DMS114 treated with DMSO at 0.1 percent for 48 hours (cell line): ENCODE results near the gene MPEG1.
A peak's percentile ranks its signal among the peaks of the same experiment; 100 is the strongest.

Experiments used
- DNase-seq: peaks from one replicate; lab custom pipeline; 2025; ENCODE audit not compliant: unreplicated experiment; lab: John Stamatoyannopoulos, UW

Gene MPEG1

DNA sequence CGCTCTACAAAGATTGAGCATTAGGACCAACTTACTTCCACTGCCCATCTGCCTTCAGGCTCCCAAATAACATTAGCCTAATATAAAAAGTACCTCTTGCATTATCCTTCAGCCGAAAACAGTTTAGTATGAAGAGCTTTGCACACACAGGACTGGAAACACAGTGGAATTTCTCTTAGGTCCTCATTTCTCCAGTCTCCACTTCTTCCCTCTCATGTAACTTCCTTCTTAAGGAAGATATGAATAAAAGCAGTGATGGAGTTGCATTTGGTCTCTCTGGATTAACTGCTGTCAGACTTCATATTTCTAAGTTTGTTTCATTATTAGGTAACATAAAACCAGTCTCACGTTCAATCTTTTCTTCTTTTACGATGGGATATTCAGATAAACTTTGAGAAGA lies 5.6 kb upstream of the MPEG1 start:
- no peak for DNase-seq

DNA sequence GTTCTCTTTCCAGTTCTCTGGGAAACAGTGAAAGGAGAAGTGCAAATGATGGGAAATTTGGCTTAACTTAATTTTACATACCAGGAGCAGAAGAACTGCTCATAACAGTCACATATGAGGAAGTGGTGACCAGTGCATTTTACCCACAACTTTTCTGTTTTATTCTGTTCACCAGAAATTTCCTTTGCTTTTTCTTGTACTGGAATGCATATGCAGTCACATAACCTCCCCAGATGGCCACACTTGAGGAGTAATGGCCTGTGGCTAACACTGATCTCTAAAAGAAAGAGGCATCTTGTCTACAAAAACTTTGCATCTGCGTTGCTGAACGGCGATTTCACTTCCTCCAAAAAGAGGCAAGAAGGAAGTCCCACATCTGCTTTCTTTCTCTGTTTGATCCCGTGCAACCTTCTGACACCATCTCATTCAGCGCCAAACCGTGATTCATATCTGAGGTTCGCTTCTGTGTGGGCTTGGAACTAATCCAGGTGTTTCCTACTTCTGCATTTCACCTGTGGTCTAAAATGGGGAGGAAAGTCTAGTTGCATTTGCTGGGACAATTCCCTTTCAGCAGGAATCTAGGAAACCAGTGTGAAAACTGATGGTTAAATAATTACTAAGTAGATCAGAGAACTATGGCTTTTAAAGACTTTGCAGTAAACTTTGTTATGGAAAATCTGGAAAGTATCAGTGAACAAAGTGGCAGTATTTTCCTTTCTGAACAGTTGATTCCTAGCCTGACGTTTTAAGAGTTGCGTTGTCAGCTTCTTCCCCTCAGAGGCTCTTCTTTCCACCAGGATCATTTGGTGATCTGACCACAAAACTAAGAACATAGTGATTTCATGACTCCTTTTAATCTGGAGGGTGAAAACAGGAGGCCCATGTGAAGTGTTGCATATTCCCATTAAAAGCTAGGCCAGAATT lies 4.2 kb upstream of the MPEG1 start:
- no peak for DNase-seq

GRCh38 chr11:59214141-59214893 lies 1.6 kb upstream of the MPEG1 start:
- no peak for DNase-seq

DNA sequence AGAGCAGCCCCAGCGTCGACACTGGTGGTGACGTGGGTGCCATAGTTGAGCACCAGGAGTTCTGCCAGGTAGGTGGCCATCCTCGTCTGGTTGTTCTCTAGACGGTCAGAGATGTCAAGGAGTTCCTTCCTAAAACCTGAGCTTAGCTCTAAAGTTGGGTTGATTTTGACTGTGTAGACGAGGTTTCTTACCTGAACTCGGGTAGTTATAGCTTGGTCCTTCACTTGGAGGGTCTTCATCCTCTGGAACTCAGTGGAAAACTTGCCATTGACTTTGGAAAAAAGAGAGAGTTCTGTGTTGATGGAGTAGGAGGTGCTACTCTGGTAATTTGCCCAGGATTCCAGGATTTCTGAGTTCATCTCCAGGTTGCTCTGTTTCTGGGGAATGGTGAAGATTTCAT lies 505 bp downstream of the MPEG1 start:
- no peak for DNase-seq

DNA sequence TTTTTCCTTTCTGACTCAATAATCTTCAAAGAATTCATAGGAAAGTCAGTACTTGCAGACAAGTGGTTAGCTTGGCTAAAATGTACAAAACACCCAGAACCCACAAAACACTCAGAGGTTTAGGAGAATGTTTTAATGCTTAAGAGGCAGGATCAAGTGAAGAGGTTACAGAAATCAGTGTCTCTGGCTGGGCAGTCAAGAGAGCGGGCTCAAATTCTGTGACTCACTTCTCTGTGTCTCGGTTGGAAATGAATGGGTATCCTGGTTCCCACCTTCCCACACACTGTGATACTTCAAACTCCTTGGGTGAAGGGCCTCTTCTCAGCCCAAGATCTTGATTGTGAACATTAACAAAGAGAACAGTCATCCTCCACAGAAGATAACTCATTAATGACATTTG lies 3.8 kb downstream of the MPEG1 start:
- no peak for DNase-seq

- DNase-seq = peak; percentile 4
These were observed 4.7 kb downstream of the MPEG1 start for GRCh38 chr11:59207988-59208451.

DNA sequence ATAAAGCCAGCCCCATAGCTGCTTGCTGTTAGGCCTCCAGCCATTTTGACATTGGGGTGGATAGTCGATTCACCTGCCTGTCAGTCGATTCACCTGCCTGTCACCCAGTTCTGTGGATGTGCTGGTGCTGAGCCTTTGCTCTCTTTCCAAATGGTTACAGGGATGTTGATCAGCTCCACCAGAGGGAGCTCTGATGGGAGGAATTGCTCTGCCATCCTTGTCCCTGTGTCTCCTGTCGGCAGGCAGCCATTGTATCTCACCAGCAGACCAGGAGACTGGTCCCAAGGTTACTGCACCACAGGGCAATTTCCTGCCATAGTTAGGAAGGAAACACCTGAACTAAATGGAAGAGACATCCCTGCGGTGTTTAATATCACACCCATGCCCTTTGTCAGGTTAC lies 6.1 kb downstream of the MPEG1 start:
- no peak for DNase-seq

- DNase-seq = no peak
These were observed 7.1 kb downstream of the MPEG1 start for GRCh38 chr11:59205648-59206047.

GRCh38 chr11:59204746-59205145 lies 8.0 kb downstream of the MPEG1 start:
- no peak for DNase-seq

DNA sequence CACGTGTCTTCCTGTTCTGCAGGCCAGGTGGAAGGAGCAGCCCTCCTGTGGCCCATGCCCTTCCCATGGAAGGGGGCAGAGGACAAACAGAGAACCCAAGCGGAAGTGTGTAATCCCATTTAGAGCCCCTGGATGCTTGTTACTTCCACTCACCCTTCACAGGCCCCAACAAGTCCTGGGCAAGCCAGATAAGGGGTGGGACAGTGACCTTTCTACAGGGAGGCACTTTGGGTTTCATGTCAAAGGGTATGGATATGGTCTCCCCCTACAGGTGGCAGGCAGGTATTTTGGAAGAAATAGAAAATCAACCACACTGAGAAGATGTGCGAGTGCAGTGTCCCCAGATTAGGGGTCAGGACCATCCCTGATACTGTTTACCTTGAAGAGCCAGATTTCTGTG lies 11.4 kb downstream of the MPEG1 start:
- DNase-seq = no peak

DNA sequence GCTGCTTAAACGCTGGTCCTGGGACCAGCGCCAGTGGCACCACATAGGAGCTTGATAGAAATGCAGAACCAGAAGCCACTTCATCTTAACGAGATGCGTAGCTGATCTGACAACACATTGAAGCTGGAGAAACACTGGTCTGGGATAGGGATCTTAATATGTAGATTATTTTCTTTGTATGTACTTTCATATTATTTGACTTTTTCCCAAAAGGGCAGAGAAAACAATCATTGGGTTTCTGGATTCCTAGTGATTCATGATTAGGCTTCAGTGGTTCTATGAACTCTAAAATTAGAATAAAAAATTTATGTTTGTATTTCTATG lies 12.3 kb downstream of the MPEG1 start:
- DNase-seq = no peak

DNA sequence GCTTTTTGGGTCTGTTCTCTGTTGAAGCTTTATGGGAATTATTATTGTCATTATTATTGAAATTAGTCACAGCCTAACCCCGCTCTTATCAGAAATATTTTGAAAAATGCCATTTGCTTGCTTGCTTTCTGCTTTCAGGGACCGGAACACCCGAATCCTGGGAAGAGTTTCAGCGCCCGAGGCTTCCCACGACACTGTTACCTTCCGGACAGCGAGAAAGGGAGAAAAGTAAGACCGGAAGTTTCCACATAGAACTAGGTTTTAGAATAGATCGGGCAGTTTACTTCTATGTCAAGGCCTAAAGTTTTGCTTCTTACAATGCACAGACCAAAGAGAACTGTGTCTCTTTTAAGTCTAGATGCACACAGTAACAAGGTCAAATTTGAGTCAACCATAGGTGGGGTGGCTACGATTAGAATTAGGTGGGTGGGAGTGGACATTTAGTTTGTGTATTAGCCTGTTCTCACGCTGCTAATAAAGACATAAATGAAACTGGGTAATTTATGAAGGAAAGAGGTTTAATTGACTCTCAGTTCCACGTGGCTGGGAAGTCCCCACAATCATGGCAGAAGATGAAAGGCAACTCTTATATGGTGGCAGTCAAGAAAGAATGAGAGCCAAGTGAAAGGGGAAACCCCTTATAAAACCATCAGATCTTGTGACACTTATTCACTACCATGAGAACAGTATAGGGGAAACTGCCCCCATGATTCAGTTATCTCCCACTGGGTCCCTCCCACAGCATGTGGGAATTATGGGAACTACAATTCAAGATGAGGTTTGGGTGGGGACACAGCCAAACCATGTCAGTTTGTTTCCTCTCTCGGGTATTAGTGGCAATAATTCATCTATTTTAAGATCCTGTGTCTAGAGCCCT lies 12.9 kb downstream of the MPEG1 start:
- DNase-seq = no peak

DNA sequence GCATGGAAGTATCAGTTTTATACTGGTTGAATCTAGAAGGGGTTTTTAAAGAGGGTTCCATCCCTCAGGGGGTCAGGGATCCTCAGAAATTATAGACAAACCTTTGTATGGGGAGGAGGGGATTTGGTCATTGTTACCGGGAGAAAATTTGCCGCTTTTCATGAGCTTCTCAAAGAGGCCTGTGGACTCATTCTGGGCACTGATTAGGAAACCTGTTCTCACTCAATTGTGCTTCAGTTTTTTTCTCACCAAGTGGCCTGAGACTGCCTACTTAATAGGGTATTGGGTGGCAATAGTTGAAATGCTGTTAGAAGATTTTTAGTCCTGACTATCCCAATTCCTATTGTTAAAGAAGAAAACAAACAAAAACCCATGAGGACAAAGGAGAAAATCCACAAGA lies 14.0 kb downstream of the MPEG1 start:
- no peak for DNase-seq

DNA sequence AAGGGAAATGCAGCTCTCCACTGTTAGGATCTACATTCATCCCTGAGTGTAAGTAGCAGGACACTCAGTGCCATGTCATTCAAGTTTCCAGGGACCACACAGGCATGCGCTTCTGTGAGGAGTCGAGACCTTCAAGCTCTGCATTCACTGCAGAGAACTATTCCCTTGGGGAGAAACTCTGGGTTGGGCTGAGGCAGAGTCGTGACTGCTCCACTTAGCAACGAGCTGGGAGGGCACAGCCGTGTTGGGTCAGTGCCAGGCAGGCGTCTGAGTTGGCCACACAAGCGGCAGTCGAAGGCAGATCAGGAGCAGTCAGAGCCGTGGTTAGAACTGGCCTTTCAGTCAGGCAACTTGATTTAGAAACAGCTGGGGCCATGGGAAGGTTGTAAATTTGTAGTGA lies 14.7 kb downstream of the MPEG1 start:
- no peak for DNase-seq

DNA sequence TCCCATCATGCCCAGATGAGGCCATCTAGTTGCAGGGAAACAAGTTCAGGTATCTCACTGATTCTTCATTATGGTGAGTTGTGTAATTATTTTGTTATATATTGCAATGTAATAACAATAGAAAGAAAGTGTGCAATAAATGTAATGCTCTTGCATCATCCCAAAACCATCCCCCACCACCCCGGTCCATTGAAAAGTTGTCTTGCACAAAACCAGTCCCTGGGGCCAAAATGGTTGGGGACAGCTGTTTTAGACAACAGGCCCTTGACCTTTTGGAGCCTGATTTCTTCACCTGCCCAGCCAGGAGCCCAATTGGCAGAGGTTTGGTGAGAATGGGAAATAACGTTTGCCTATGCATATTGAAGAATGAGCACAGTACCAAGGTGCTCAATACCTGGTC lies 15.9 kb downstream of the MPEG1 start:
- DNase-seq = no peak

DNA sequence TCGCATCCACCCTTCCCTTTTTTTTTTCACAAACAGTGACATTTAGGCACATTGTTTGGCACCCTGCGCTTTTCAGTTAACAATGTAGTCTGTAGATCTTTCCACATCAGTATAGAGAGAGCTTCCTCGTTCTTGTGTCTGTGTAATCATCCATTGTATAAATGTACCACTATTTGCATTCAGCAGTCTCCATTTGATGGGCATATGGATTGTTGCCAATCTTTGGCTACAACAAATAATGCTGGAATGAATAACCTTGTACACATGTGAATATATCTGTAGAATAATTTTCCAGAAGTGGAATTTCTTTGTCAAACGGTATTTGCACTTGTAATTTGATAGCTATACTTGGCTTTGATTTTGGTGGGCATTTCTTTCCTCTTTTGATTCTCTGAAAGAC lies 17.1 kb downstream of the MPEG1 start:
- no peak for DNase-seq

GRCh38 chr11:59193587-59194130 lies 19.1 kb downstream of the MPEG1 start:
- DNase-seq = no peak

GRCh38 chr11:59192446-59193020 lies 20.2 kb downstream of the MPEG1 start:
- DNase-seq = no peak

DNA sequence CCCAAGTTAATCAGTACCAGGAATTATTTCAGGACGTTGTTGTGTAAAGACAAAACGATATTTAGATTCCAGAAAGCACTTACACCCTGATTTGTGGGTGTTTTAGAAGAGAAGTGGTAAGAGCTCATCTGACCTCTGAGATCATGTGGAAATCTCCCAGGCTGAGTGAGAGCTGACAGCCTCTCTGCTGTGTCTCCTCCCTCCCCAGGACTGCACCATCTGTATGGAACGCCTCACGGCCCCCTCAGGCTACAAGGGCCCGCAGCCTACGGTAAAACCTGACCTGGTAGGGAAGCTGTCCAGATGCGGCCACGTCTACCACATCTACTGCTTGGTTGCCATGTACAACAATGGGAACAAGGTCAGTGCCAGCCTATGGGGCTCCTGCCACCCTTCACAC lies 20.8 kb downstream of the MPEG1 start:
- DNase-seq = no peak

- DNase-seq = no peak
These were observed 21.6 kb downstream of the MPEG1 start for GRCh38 chr11:59191095-59191494.

- no peak for DNase-seq
These were observed 22.7 kb downstream of the MPEG1 start for GRCh38 chr11:59189986-59190385.
